ENCODE measurements around the gene CLDN10.
"Not testable (repeated sequence)": the region's sequence is repeated elsewhere in the genome, so short reads cannot be mapped to it uniquely, and the experiment has no call there.

The CLDN10 gene

GRCh38 chr13:95509521-95510310, 42.8 kb upstream of the CLDN10 start:
- H3K27me3 Mint-ChIP-seq (ENCODE audit: low read depth): peaks cover 6% of the 10 kb centered on the region
- TF ChIP-seq CTCF (IDR thresholded peaks at IDR 0.05; ENCODE audit: unreplicated experiment in 3 of 3): no peak
- H3K27ac Mint-ChIP-seq: no peak overlapping the region
- no peak overlapping the region for H3K4me3 Mint-ChIP-seq
- no peaks in the 10 kb centered on the region for H3K9me3 Mint-ChIP-seq
- no peaks in the 10 kb centered on the region for H3K36me3 Mint-ChIP-seq (ENCODE audit: low read depth)
- no peaks in the 10 kb centered on the region for H3K4me1 Mint-ChIP-seq

- no peak overlapping the region for H3K27ac Mint-ChIP-seq
Measured at GRCh38 chr13:95510950-95511349, 41.6 kb upstream of the CLDN10 start.

GRCh38 chr13:95512424-95512823, 40.1 kb upstream of the CLDN10 start:
- TF ChIP-seq CTCF (IDR thresholded peaks at IDR 0.05; ENCODE audit: unreplicated experiment in 3 of 3): no peak
- Mint-ChIP-seq H3K27me3 (ENCODE audit: low read depth) (peaks cover 15% of the 10 kb centered on the region), H3K27ac (no peak overlapping the region), H3K4me1 (no peaks in the 10 kb centered on the region), H3K4me3 (no peak overlapping the region), H3K36me3 (ENCODE audit: low read depth) (no peaks in the 10 kb centered on the region), H3K9me3 (no peaks in the 10 kb centered on the region)

More at GRCh38 chr13:95510950-95511349, 41.6 kb upstream of the CLDN10 start:
- no peaks in the 10 kb centered on the region for H3K36me3 Mint-ChIP-seq (ENCODE audit: low read depth)
- H3K27me3 Mint-ChIP-seq (ENCODE audit: low read depth): peaks cover 8% of the 10 kb centered on the region
- no peaks in the 10 kb centered on the region for H3K9me3 Mint-ChIP-seq
- TF ChIP-seq CTCF (IDR thresholded peaks at IDR 0.05; ENCODE audit: unreplicated experiment in 3 of 3): no peak
- no peaks in the 10 kb centered on the region for H3K4me1 Mint-ChIP-seq
- H3K4me3 Mint-ChIP-seq: no peak overlapping the region

GRCh38 chr13:95512957-95513356, 39.6 kb upstream of the CLDN10 start:
- H3K4me1 Mint-ChIP-seq: no peaks in the 10 kb centered on the region
- no peaks in the 10 kb centered on the region for H3K9me3 Mint-ChIP-seq
- no peak overlapping the region for H3K27ac Mint-ChIP-seq
- peaks cover 15% of the 10 kb centered on the region for H3K27me3 Mint-ChIP-seq (ENCODE audit: low read depth)
- no peak overlapping the region for H3K4me3 Mint-ChIP-seq
- no peaks in the 10 kb centered on the region for H3K36me3 Mint-ChIP-seq (ENCODE audit: low read depth)
- no peak for TF ChIP-seq CTCF (IDR thresholded peaks at IDR 0.05; ENCODE audit: unreplicated experiment in 3 of 3)

GRCh38 chr13:95515606-95516005, 36.9 kb upstream of the CLDN10 start:
- H3K4me1 Mint-ChIP-seq; H3K4me3 Mint-ChIP-seq; H3K36me3 Mint-ChIP-seq (ENCODE audit: low read depth); H3K9me3 Mint-ChIP-seq; H3K27ac Mint-ChIP-seq: not testable (repeated sequence)
- H3K27me3 Mint-ChIP-seq (ENCODE audit: low read depth): peaks cover 15% of the 10 kb centered on the region

GRCh38 chr13:95516021-95516420, 36.5 kb upstream of the CLDN10 start:
- Mint-ChIP-seq H3K4me3 (no peak overlapping the region), H3K27me3 (ENCODE audit: low read depth) (peaks cover 15% of the 10 kb centered on the region), H3K9me3 (no peaks in the 10 kb centered on the region), H3K27ac (no peak overlapping the region), H3K4me1 (no peaks in the 10 kb centered on the region), H3K36me3 (ENCODE audit: low read depth) (no peaks in the 10 kb centered on the region)
- no peak for TF ChIP-seq CTCF (IDR thresholded peaks at IDR 0.05; ENCODE audit: unreplicated experiment in 3 of 3)
